Measurements from ENCODE around the gene NR2F6. TPM values are rescaled to one million over a fixed set of nuclear protein-coding genes. Genes with fewer than 3 reads are reported as not detected.

NR2F6 gene
- total and polyA plus RNA-seq, 4 donors = 26.1 to 65.5 (median 27.4) TPM

GRCh38 chr19:17243830-17244617 is 1.7 kb downstream of the NR2F6 start:
- H3K4me3 ChIP-seq = peak overlapping the region; percentile 81
- TF ChIP-seq, protein P1, sequence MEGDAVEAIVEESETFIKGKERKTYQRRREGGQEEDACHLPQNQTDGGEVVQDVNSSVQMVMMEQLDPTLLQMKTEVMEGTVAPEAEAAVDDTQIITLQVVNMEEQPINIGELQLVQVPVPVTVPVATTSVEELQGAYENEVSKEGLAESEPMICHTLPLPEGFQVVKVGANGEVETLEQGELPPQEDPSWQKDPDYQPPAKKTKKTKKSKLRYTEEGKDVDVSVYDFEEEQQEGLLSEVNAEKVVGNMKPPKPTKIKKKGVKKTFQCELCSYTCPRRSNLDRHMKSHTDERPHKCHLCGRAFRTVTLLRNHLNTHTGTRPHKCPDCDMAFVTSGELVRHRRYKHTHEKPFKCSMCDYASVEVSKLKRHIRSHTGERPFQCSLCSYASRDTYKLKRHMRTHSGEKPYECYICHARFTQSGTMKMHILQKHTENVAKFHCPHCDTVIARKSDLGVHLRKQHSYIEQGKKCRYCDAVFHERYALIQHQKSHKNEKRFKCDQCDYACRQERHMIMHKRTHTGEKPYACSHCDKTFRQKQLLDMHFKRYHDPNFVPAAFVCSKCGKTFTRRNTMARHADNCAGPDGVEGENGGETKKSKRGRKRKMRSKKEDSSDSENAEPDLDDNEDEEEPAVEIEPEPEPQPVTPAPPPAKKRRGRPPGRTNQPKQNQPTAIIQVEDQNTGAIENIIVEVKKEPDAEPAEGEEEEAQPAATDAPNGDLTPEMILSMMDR (IDR thresholded peaks at IDR 0.05; ENCODE audit: control extremely low read depth, extremely low read depth) = no peak
- no peaks in the 10 kb centered on the region for H3K36me3 ChIP-seq (ENCODE audit: control insufficient read depth in 4 of 4, insufficient read depth in 4 of 4, low read length in 4 of 4)
- ATAC-seq (ENCODE audit: insufficient read depth, low FRiP score) (no peak), DNase-seq (no peak)
- 20 to 50% methylated on average over 48 to 52 of the region's 52 CpGs for WGBS, 2 donors
- H3K27ac ChIP-seq (ENCODE audit: low read depth in 1 of 2, low read length in 1 of 2) = peak overlapping the region; percentile 59 to 87
- peak overlapping the region in 1 of 2 donors; percentile 67 for H3K9ac ChIP-seq (ENCODE audit: insufficient read depth in 1 of 2, low read length in 2 of 2)
- H3K9me3 ChIP-seq (ENCODE audit: control insufficient read depth in 4 of 4, insufficient read depth in 3 of 4, low read length in 3 of 4) = no peaks in the 10 kb centered on the region
- H3K4me1 ChIP-seq (ENCODE audit: control insufficient read depth in 5 of 5, insufficient read depth in 5 of 5, low read length in 5 of 5) = peaks cover 0 to 21% (median 11%) of the 10 kb centered on the region in 5 donors
- H3K27me3 ChIP-seq (ENCODE audit: control insufficient read depth in 3 of 3, insufficient read depth in 3 of 3, low read length in 2 of 3) = no peaks in the 10 kb centered on the region

DNA sequence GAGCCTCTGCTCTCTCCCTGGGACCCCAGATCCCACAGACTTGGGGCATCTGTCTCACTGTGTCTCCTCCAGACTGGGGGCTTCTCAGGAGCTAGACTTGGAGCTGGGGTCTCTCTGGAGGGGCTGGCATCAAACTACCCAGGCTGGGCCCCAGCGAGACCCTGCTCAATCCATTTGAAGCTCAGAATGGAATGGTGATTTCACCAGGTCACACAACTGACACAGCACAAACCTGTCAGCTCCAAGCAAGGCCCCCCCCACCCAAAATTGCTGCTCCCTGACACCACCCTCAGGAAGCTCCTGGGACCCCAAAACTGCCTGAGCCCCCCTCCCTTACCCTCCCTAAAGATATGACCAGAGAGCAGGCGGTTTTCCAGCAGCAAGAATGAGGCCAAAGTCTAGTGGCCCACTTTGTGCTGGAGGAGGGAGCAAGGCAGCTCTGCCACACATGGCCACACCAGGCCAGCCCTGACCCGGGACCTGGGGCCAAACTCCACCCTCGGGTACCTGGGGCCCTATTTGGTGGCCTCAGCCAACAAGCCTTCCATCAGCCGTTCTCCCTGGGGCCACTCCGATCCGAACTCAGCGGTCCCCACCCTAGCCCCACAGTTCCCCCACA is 2.4 kb downstream of the NR2F6 start:
- Histone ChIP-seq H3K36me3 (ENCODE audit: control insufficient read depth in 4 of 4, insufficient read depth in 4 of 4, low read length in 4 of 4) (peaks cover 0 to 4% (median 2%) of the 10 kb centered on the region in 4 donors), H3K9me3 (ENCODE audit: control insufficient read depth in 4 of 4, insufficient read depth in 3 of 4, low read length in 3 of 4) (no peaks in the 10 kb centered on the region), H3K9ac (ENCODE audit: insufficient read depth in 1 of 2, low read length in 2 of 2) (no peak overlapping the region), H3K27ac (ENCODE audit: low read depth in 1 of 2, low read length in 1 of 2) (peak overlapping the region; percentile 59 to 87), H3K4me3 (peak overlapping the region; percentile 81), H3K4me1 (ENCODE audit: control insufficient read depth in 5 of 5, insufficient read depth in 5 of 5, low read length in 5 of 5) (peaks cover 0 to 21% (median 9%) of the 10 kb centered on the region in 5 donors), H3K27me3 (ENCODE audit: control insufficient read depth in 3 of 3, insufficient read depth in 3 of 3, low read length in 2 of 3) (no peaks in the 10 kb centered on the region)
- ATAC-seq (ENCODE audit: insufficient read depth, low FRiP score) (no peak), DNase-seq (no peak)
- 44 to 57% methylated on average over 8 of the region's 8 CpGs for WGBS, 2 donors
- TF ChIP-seq, protein P1 (IDR thresholded peaks at IDR 0.05; ENCODE audit: control extremely low read depth, extremely low read depth) = no peak

GRCh38 chr19:17242431-17243208 is 3.1 kb downstream of the NR2F6 start:
- Histone ChIP-seq H3K4me3 (no peak overlapping the region), H3K27ac (ENCODE audit: low read depth in 1 of 2, low read length in 1 of 2) (peak overlapping the region; percentile 46 to 59), H3K9ac (ENCODE audit: insufficient read depth in 1 of 2, low read length in 2 of 2) (no peak overlapping the region), H3K9me3 (ENCODE audit: control insufficient read depth in 4 of 4, insufficient read depth in 3 of 4, low read length in 3 of 4) (no peaks in the 10 kb centered on the region), H3K36me3 (ENCODE audit: control insufficient read depth in 4 of 4, insufficient read depth in 4 of 4, low read length in 4 of 4) (peaks cover 0 to 9% (median 5%) of the 10 kb centered on the region in 4 donors), H3K27me3 (ENCODE audit: control insufficient read depth in 3 of 3, insufficient read depth in 3 of 3, low read length in 2 of 3) (no peaks in the 10 kb centered on the region), H3K4me1 (ENCODE audit: control insufficient read depth in 5 of 5, insufficient read depth in 5 of 5, low read length in 5 of 5) (peaks cover 0 to 21% (median 5%) of the 10 kb centered on the region in 5 donors)
- TF ChIP-seq, protein P1 (IDR thresholded peaks at IDR 0.05; ENCODE audit: control extremely low read depth, extremely low read depth) = no peak
- 68 to 73% methylated on average over 8 of the region's 8 CpGs for WGBS, 2 donors
- no peak for ATAC-seq (ENCODE audit: insufficient read depth, low FRiP score)
- no peak for DNase-seq
